HG03175 (cell line): ENCODE results near the gene SP7.

Source experiments
- ATAC-seq: cut with Tn5 transposase; IDR thresholded peaks from one replicate; pipeline ENCODE4 v1.9.1; 2021; ENCODE audit warnings: mild to moderate bottlenecking, moderate library complexity; ENCODE audit not compliant: unreplicated experiment

The SP7 gene

GRCh38 chr12:53279283-53279869 lies 56.8 kb downstream of the SP7 start:
- ATAC-seq, result no peak

DNA sequence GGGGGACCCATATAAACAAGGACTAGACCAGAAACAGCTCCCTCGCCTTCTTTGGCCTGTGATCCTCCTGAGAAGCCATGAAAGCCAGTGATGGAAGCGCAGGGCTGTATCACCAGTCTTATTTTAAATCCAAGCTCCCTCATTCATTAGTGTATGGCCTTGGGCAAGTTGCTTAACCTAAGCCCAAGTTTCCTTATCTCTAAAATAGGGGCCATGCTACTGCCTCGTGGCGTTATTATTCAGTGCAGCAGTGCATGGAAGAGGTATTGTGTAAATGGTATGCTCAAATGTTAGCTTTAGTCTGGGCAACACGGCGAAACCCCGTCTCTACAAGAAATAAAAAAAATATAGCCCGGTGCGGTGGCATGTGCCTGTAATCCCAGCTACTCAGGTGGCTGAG lies 58.2 kb downstream of the SP7 start:
- ATAC-seq, result no peak
